IMR-90 (cell line): ENCODE results near the gene MRTFA. TPM values are rescaled to one million over a fixed set of nuclear protein-coding genes. Genes with fewer than 3 reads are reported as not detected.

ENCODE experiments used
- ATAC-seq: fragments of 200-7000 bp; cut with Tn5 transposase; 2 replicates; pipeline ENCODE4 v1.9.1; 2020; ENCODE audit warnings: low read depth, mild to moderate bottlenecking, moderate library complexity
- BruUV-seq: library from RNA; stranded (reverse); fragments of 400-500 nt; replicated peaks from 2 replicates; lab custom pipeline; 2021; lab: Mats Ljungman, UMichigan
- CTCF ChIA-PET: fragments of 300-600 bp; formaldehyde crosslinking; extraction: SDS; loops from one replicate; lab custom pipeline; 2021; ENCODE audit warnings: antibody characterized with exemption; lab: Yijun Ruan, JAX
- POLR2A ChIA-PET: fragments of 300-600 bp; sonication (Branson Sonifier 250); formaldehyde crosslinking; loops from one replicate; lab custom pipeline; 2022; ENCODE audit warnings: antibody characterized with exemption; ENCODE audit not compliant: unreplicated experiment; lab: Charles Lee
- DNase-seq: peaks from one replicate; pipeline ENCODE4 v3.0.0; 2013
- H2AFZ ChIP-seq: replicated peaks from 2 replicates; pipeline ENCODE3; 2013; ENCODE audit warnings: low read length, mild to moderate bottlenecking; ENCODE audit not compliant: poor library complexity
- H2AK5ac ChIP-seq: 2 replicates; pipeline ENCODE4 v1.6.1; 2013; ENCODE audit warnings: low read depth, low read length, inconsistent platforms
- H2AK9ac ChIP-seq: replicated peaks from 2 replicates; pipeline ENCODE3; 2013; ENCODE audit warnings: mild to moderate bottlenecking, low read depth, low read length, moderate library complexity; ENCODE audit not compliant: poor library complexity
- H2BK120ac ChIP-seq: 2 replicates; pipeline ENCODE4 v1.6.1; 2013; ENCODE audit warnings: low read depth, low read length, inconsistent platforms
- H2BK15ac ChIP-seq: 3 replicates; pipeline ENCODE4 v1.6.1; 2013; ENCODE audit warnings: low read depth, low read length, inconsistent platforms
- H2BK20ac ChIP-seq: 2 replicates; pipeline ENCODE4 v1.6.1; 2013; ENCODE audit warnings: low read depth, mild to moderate bottlenecking, inconsistent platforms, low read length, moderate library complexity
- H2BK5ac ChIP-seq: 2 replicates; pipeline ENCODE4 v1.6.1; 2013; ENCODE audit warnings: mild to moderate bottlenecking, low read depth, low read length, inconsistent platforms; ENCODE audit not compliant: poor library complexity, severe bottlenecking
- H3K14ac ChIP-seq: replicated peaks from 2 replicates; pipeline ENCODE4 v1.6.1; 2013; ENCODE audit warnings: low read depth, low read length, inconsistent platforms
- H3K18ac ChIP-seq: 2 replicates; pipeline ENCODE4 v1.6.1; 2013; ENCODE audit warnings: low read depth, low read length, control low read depth
- H3K23ac ChIP-seq: 2 replicates; pipeline ENCODE4 v1.6.1; 2013; ENCODE audit warnings: low read depth, low read length, inconsistent platforms
- H3K27ac ChIP-seq: 2 replicates; pipeline ENCODE4 v1.5.1; 2013; ENCODE audit warnings: mild to moderate bottlenecking, control low read depth, low read length; ENCODE audit not compliant: insufficient read depth
- H3K27me3 ChIP-seq: 2 replicates; pipeline ENCODE4 v1.6.1; 2013; ENCODE audit warnings: low read length; ENCODE audit not compliant: control insufficient read depth, insufficient read depth
- H3K36me3 ChIP-seq: 2 replicates; pipeline ENCODE4 v1.6.1; 2013; ENCODE audit warnings: low read length, mixed read lengths; ENCODE audit not compliant: control insufficient read depth, insufficient read depth
- H3K4ac ChIP-seq: 2 replicates; pipeline ENCODE4 v1.6.1; 2013; ENCODE audit warnings: low read depth, low read length, inconsistent platforms
- H3K4me1 ChIP-seq: 2 replicates; pipeline ENCODE4 v1.6.1; 2013; ENCODE audit warnings: low read length, mixed read lengths; ENCODE audit not compliant: control insufficient read depth, insufficient read depth
- H3K4me2 ChIP-seq: 2 replicates; pipeline ENCODE4 v1.6.1; 2013; ENCODE audit warnings: low read depth, mild to moderate bottlenecking, control low read depth, low read length, moderate library complexity
- H3K4me3 ChIP-seq: 2 replicates; pipeline ENCODE4 v1.5.1; 2013; ENCODE audit warnings: low read depth, mild to moderate bottlenecking, control low read depth, low read length, moderate library complexity; ENCODE audit not compliant: insufficient read depth
- H3K56ac ChIP-seq: 2 replicates; pipeline ENCODE4 v1.6.1; 2013; ENCODE audit warnings: low read length, inconsistent platforms; ENCODE audit not compliant: insufficient read depth; ENCODE audit errors: extremely low read depth
- H3K79me1 ChIP-seq, 2 experiments: 2 replicates each; pipeline ENCODE4 v1.6.1; 2013; ENCODE audit warnings: low read length in 2 of 2, inconsistent platforms in 1 of 2, low read depth in 1 of 2
- H3K9ac ChIP-seq: 2 replicates; pipeline ENCODE4 v1.6.1; 2013; ENCODE audit warnings: low read depth, low read length, control low read depth
- H3K9me1 ChIP-seq: 2 replicates; pipeline ENCODE4 v1.6.1; 2013; ENCODE audit warnings: low read length, inconsistent platforms; ENCODE audit not compliant: insufficient read depth
- H3K9me3 ChIP-seq: 2 replicates; pipeline ENCODE4 v1.6.1; 2013; ENCODE audit warnings: low read length; ENCODE audit not compliant: control insufficient read depth, insufficient read depth
- H4K20me1 ChIP-seq: 2 replicates; pipeline ENCODE4 v1.6.1; 2013; ENCODE audit warnings: low read length, inconsistent platforms; ENCODE audit not compliant: insufficient read depth
- H4K5ac ChIP-seq: 2 replicates; pipeline ENCODE4 v1.6.1; 2013; ENCODE audit warnings: mild to moderate bottlenecking, low read depth, low read length, control low read depth
- H4K8ac ChIP-seq, 2 experiments: 2 replicates each; pipeline ENCODE4 v1.6.1; 2013; ENCODE audit warnings: low read depth in 2 of 2, low read length in 2 of 2, control low read depth in 1 of 2, inconsistent platforms in 1 of 2
- H4K91ac ChIP-seq: 2 replicates; pipeline ENCODE4 v1.6.1; 2013; ENCODE audit warnings: low read depth, low read length, inconsistent platforms; ENCODE audit not compliant: insufficient read depth
- CEBPB ChIP-seq: IDR thresholded peaks from 2 replicates; pipeline ENCODE4 v1.6.1; 2012; ENCODE audit warnings: low read depth, low read length, improper control_type of control experiment
- CHD1 ChIP-seq: IDR thresholded peaks from 2 replicates; pipeline ENCODE4 v1.6.1; 2012; ENCODE audit warnings: low read depth, low read length, improper control_type of control experiment
- MAFK ChIP-seq: IDR thresholded peaks from 2 replicates; pipeline ENCODE4 v1.6.1; 2012; ENCODE audit warnings: low read depth, low read length, improper control_type of control experiment
- NFE2L2 ChIP-seq: fragments of 150-350 bp; IDR thresholded peaks from 2 replicates; pipeline ENCODE4 v1.6.1; 2016; ENCODE audit warnings: low read depth, mild to moderate bottlenecking, low read length
- POLR2A ChIP-seq: IDR thresholded peaks from 2 replicates; pipeline ENCODE4 v1.6.1; 2012; ENCODE audit warnings: mild to moderate bottlenecking, low read depth, low read length
- RCOR1 ChIP-seq: IDR thresholded peaks from 2 replicates; pipeline ENCODE4 v1.6.1; 2012; ENCODE audit warnings: mild to moderate bottlenecking, low read length, improper control_type of control experiment; ENCODE audit not compliant: insufficient replicate concordance
- RFX5 ChIP-seq: IDR thresholded peaks from 2 replicates; pipeline ENCODE4 v1.8.0; 2012; ENCODE audit warnings: low read depth, mild to moderate bottlenecking, low read length, moderate library complexity
- SMC3 ChIP-seq: fragments of 150-350 bp; IDR thresholded peaks from 2 replicates; pipeline ENCODE4 v1.6.1; 2016; ENCODE audit warnings: low read depth, mild to moderate bottlenecking, antibody characterized with exemption, low read length, moderate library complexity
- WGBS, 2 experiments: methylation state at CpG; one replicate each; pipeline versions ENCODE4 v1.1.5 to v1.1.7; 2013; ENCODE audit warnings: missing lambda C conversion rate in 2 of 2; ENCODE audit not compliant: insufficient read length in 1 of 2; ENCODE audit errors: extremely low coverage in 2 of 2; 5-methylcytosine and 5-hydroxymethylcytosine counted together
- dilution Hi-C: fragments of 300-500 bp; cut with HindIII; formaldehyde crosslinking; loops from one replicate; pipeline ENCODE4 v1.14.3; 2018; ENCODE audit warnings: low sequenced_read_pairs; ENCODE audit not compliant: unreplicated experiment
- in situ Hi-C: fragments of 300-500 bp; cut with MboI; formaldehyde crosslinking; loops from 3 replicates; pipeline ENCODE4 v1.14.3; 2019; ENCODE audit warnings: low sequenced_read_pairs, inconsistent platforms, mixed read lengths
- intact Hi-C: fragments of 100-400 bp; cut with micrococcal nuclease; formaldehyde crosslinking; loops from 2 replicates; pipeline ENCODE4 v1.10.0; 2022
- polyA plus RNA-seq, 3 experiments: library from polyadenylated mRNA; depleted of rRNA; stranded (reverse); fragments of >200 nt; gene quantifications; 2 replicates each; pipeline ENCODE4 v1.2.3, GENCODE V29; 2012; ENCODE audit warnings: low replicate concordance in 1 of 3
- total RNA-seq: library from RNA; depleted of rRNA; stranded (reverse); fragments of >200 nt; gene quantifications from 2 replicates; pipeline ENCODE4 v1.2.3, GENCODE V29; 2012
- TF ChIP-seq, protein P1 (sequence below): fragments of 150-350 bp; IDR thresholded peaks from 2 replicates; pipeline ENCODE4 v1.6.1; 2016; ENCODE audit warnings: low read depth, mild to moderate bottlenecking, low read length, moderate library complexity, borderline replicate concordance
- TF ChIP-seq, protein P2 (sequence below): conservative IDR thresholded peaks from 2 replicates; pipeline ENCODE4 v1.5.1; 2012; ENCODE audit warnings: mild to moderate bottlenecking, low read depth, low read length, improper control_type of control experiment

The MRTFA gene
- total and polyA plus RNA-seq, 2 of the 4 experiments (the other 2 are of a cell fraction): 12.5 to 17.2 TPM

DNA sequence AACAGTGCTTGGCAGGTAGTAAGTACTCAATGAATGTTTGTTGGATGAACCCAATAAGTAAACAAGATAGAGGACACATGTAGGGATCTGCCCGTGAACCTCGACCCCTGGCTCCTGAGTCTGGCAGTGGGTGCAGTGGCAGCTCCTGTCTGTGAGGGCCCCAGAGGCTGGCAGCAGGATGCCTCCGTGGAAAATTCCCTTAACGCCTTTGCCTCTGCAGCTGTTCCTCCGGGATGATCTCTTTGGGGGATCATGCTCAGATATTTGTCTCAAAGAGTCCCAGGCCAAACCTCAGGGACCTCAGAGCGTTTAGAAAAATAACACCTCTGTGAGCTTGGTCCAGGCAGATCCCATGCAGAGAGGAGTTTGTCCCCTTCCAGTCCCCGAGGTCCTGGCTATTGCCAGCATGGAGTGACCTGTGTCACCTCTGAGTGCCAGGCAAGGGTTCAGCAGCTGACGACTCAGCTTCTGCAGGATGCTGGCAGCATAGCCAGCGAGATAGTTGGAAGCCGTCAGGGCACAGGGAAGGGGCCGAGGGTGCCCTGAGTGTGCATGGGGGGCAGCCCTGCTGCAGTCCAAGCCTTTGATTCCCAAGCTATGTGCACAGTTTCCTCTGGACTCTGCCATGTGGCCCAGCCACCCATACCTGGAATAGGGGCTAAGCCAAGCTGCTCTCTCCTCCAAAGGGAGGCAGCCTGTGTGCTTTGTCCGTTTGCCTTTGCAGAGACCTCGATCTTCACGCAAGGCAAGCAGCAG is 42.2 kb upstream of the MRTFA start:
- in situ Hi-C loops: no loop called here
- intact Hi-C loops: no loop called here

More for the DNA sequence above, 42.2 kb upstream of the MRTFA start:
- dilution Hi-C loops: no loop called here
- H3K4me2 ChIP-seq: peak overlapping the region; percentile 68; the same call in 1 of the 2 replicates
- H2BK120ac ChIP-seq: 0 out of 2 replicates have a peak overlapping the region, but pooled peaks have one; percentile 26
- H2BK15ac ChIP-seq: no peak overlapping the region; the same call in 2 of the 3 replicates
- H3K18ac ChIP-seq: no peak overlapping the region
- no peak overlapping the region for H2BK5ac ChIP-seq
- no peak overlapping the region for H3K27ac ChIP-seq
- no peaks in the 10 kb centered on the region for H3K27me3 ChIP-seq
- H3K56ac ChIP-seq: no peak overlapping the region
- peak overlapping the region; percentile 34; the same call in 1 of the 2 replicates for H4K91ac ChIP-seq
- ATAC-seq (no peak), DNase-seq (no peak)
- peak overlapping the region; percentile 50; the same call in 1 of the 2 replicates for H3K14ac ChIP-seq
- WGBS, 2 experiments: 63% methylated on average over 8 of the region's 14 CpGs; no CpG with 5 or more reads in 1 of the 2 experiments
- peak overlapping the region; percentile 57; the same call in 1 of the 2 replicates for H3K4ac ChIP-seq
- no peaks in the 10 kb centered on the region for H4K20me1 ChIP-seq
- no peak overlapping the region for H2BK20ac ChIP-seq
- H2AFZ ChIP-seq: peak overlapping the region; percentile 86
- TF ChIP-seq RFX5 (no peak), RCOR1 (no peak), NFE2L2 (no peak), CEBPB (no peak), MAFK (no peak), SMC3 (no peak), CHD1 (no peak), POLR2A (no peak)
- TF ChIP-seq, protein P1, sequence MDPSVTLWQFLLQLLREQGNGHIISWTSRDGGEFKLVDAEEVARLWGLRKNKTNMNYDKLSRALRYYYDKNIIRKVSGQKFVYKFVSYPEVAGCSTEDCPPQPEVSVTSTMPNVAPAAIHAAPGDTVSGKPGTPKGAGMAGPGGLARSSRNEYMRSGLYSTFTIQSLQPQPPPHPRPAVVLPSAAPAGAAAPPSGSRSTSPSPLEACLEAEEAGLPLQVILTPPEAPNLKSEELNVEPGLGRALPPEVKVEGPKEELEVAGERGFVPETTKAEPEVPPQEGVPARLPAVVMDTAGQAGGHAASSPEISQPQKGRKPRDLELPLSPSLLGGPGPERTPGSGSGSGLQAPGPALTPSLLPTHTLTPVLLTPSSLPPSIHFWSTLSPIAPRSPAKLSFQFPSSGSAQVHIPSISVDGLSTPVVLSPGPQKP: no peak
- TF ChIP-seq, protein P2, sequence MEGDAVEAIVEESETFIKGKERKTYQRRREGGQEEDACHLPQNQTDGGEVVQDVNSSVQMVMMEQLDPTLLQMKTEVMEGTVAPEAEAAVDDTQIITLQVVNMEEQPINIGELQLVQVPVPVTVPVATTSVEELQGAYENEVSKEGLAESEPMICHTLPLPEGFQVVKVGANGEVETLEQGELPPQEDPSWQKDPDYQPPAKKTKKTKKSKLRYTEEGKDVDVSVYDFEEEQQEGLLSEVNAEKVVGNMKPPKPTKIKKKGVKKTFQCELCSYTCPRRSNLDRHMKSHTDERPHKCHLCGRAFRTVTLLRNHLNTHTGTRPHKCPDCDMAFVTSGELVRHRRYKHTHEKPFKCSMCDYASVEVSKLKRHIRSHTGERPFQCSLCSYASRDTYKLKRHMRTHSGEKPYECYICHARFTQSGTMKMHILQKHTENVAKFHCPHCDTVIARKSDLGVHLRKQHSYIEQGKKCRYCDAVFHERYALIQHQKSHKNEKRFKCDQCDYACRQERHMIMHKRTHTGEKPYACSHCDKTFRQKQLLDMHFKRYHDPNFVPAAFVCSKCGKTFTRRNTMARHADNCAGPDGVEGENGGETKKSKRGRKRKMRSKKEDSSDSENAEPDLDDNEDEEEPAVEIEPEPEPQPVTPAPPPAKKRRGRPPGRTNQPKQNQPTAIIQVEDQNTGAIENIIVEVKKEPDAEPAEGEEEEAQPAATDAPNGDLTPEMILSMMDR: no peak
- peaks cover 16% of the 10 kb centered on the region for H3K4me1 ChIP-seq
- H2AK9ac ChIP-seq: peak overlapping the region; percentile 9
- H3K23ac ChIP-seq: peak overlapping the region; percentile 38; the same call in 1 of the 2 replicates
- H3K79me1 ChIP-seq: no peaks in the 10 kb centered on the region
- H3K4me3 ChIP-seq: no peak overlapping the region
- ChIA-PET CTCF (no interaction called here), POLR2A (no interaction called here)
- peaks cover 6% of the 10 kb centered on the region; the same call in 1 of the 2 replicates for H3K9me1 ChIP-seq
- no peaks in the 10 kb centered on the region for H3K36me3 ChIP-seq
- no peak overlapping the region for H3K9ac ChIP-seq
- BruUV-seq: no TSS peak
- no peaks in the 10 kb centered on the region for H3K9me3 ChIP-seq
- no peak overlapping the region for H2AK5ac ChIP-seq
- H4K5ac ChIP-seq: no peak overlapping the region
- H4K8ac ChIP-seq: peak overlapping the region in 1 of 2 experiments; percentile 46; a peak in 1 of 4 replicates
